Testis (tissue), 3 donors: ENCODE data around the gene WDR62. TPM values are rescaled to one million over a fixed set of nuclear protein-coding genes. Genes with fewer than 3 reads are reported as not detected.

Experiments
- DNase-seq: peaks from one replicate; pipeline ENCODE4 v3.0.0-alpha.2; 2019
- H3K27ac ChIP-seq, 2 donors: fragments of 200-600 bp; sonication (generic); one replicate each; pipeline ENCODE4 v1.5.1; 2019
- H3K27me3 ChIP-seq: fragments of 200-600 bp; sonication (generic); one replicate; pipeline ENCODE4 v1.5.1; 2019
- H3K36me3 ChIP-seq: fragments of 200-600 bp; sonication (generic); one replicate; pipeline ENCODE4 v1.5.1; 2017; ENCODE audit warnings: low read depth; ENCODE audit errors: missing control alignments
- H3K4me1 ChIP-seq: fragments of 200-600 bp; sonication (generic); one replicate; pipeline ENCODE4 v1.5.1; 2019
- H3K4me3 ChIP-seq, 2 donors: fragments of 200-600 bp; sonication (generic); one replicate each; pipeline ENCODE4 v1.5.1; 2017 to 2019
- H3K9me3 ChIP-seq: fragments of 200-600 bp; sonication (generic); one replicate; pipeline ENCODE4 v1.5.1; 2017
- CTCF ChIP-seq, 3 experiments: fragments of 450-650 bp in 2 of 3; fragments of 200-600 bp in 1 of 3; sonication (generic) in 1 of 3; IDR thresholded peaks; one replicate each; pipeline ENCODE4 v1.5.1; 2016 to 2019; ENCODE audit warnings: antibody characterized with exemption in 3 of 3, mild to moderate bottlenecking in 2 of 3, moderate library complexity in 1 of 3
- POLR2A ChIP-seq: fragments of 450-650 bp; IDR thresholded peaks from one replicate; pipeline ENCODE4 v1.6.1; 2017; ENCODE audit warnings: antibody characterized with exemption, mild to moderate bottlenecking, moderate library complexity
- WGBS, 2 donors: methylation state at CpG; one replicate each; pipeline ENCODE4 v1.1.5; 2018; 5-methylcytosine and 5-hydroxymethylcytosine counted together
- intact Hi-C: fragments of 100-400 bp; cut with DNase I; formaldehyde crosslinking; loops from one replicate; pipeline ENCODE4 v1.15.1; 2023; ENCODE audit warnings: low total_unique reads
- polyA plus RNA-seq: library from polyadenylated mRNA; stranded (reverse); fragments of 350-450 nt; fragmentation: Illumina TruSeq; extraction: RNeasy Lipid Tissue Mini Kit (QIAGEN cat#74804); gene quantifications from one replicate; pipeline ENCODE4 v1.2.3, GENCODE V29; 2014; ENCODE audit warnings: low read depth, low replicate concordance; ENCODE audit not compliant: insufficient read depth
- total RNA-seq, 2 donors: library from RNA; depleted of rRNA; stranded (reverse); fragments of >200 nt; gene quantifications; one replicate each; pipeline ENCODE4 v1.2.3, GENCODE V29; 2016

WDR62 gene
- total and polyA plus RNA-seq, 3 donors from 2014 or later = 72.3 to 178 (median 106) TPM

GRCh38 chr19:36027696-36028095, 27.0 kb upstream of the WDR62 start:
- H3K36me3 ChIP-seq = no peaks in the 10 kb centered on the region
- WGBS, 2 donors = 87 to 93% methylated on average over 6 of the region's 6 CpGs
- no peak for DNase-seq

GRCh38 chr19:36028313-36029041, 26.2 kb upstream of the WDR62 start:
- DNase-seq = no peak
- Histone ChIP-seq H3K9me3 (no peaks in the 10 kb centered on the region), H3K4me1 (peaks cover 4% of the 10 kb centered on the region), H3K36me3 (no peaks in the 10 kb centered on the region), H3K4me3 (no peak overlapping the region), H3K27me3 (no peaks in the 10 kb centered on the region), H3K27ac (no peak overlapping the region)
- TF ChIP-seq POLR2A (no peak), CTCF (IDR thresholded peaks at IDR 0.05) (no peak)
- intact Hi-C loops = no loop called here
- 66 to 71% methylated on average over 10 of the region's 10 CpGs for WGBS, 2 donors

More at GRCh38 chr19:36027696-36028095, 27.0 kb upstream of the WDR62 start:
- intact Hi-C loops = no loop called here
- Histone ChIP-seq H3K4me1 (peaks cover 4% of the 10 kb centered on the region), H3K4me3 (no peak overlapping the region), H3K27ac (no peak overlapping the region), H3K9me3 (no peaks in the 10 kb centered on the region), H3K27me3 (no peaks in the 10 kb centered on the region)
- TF ChIP-seq POLR2A (no peak), CTCF (IDR thresholded peaks at IDR 0.05) (no peak)

- Histone ChIP-seq H3K27ac (no peak overlapping the region), H3K4me3 (no peak overlapping the region), H3K27me3 (no peaks in the 10 kb centered on the region), H3K9me3 (no peaks in the 10 kb centered on the region), H3K36me3 (no peaks in the 10 kb centered on the region), H3K4me1 (peaks cover 4% of the 10 kb centered on the region)
- intact Hi-C loops = no loop called here
- DNase-seq = no peak
- WGBS, 2 donors = 79 to 80% methylated on average over 8 of the region's 8 CpGs
- no peak for TF ChIP-seq POLR2A
- no peak for TF ChIP-seq CTCF (IDR thresholded peaks at IDR 0.05)
These were observed 24.2 kb upstream of the WDR62 start for GRCh38 chr19:36030264-36031148.

- DNase-seq = no peak
- Histone ChIP-seq H3K27me3 (no peaks in the 10 kb centered on the region), H3K27ac (no peak overlapping the region), H3K4me1 (peaks cover 4% of the 10 kb centered on the region), H3K9me3 (no peaks in the 10 kb centered on the region), H3K4me3 (no peak overlapping the region), H3K36me3 (no peaks in the 10 kb centered on the region)
- intact Hi-C loops = no loop called here
- 66 to 81% methylated on average over 6 of the region's 6 CpGs for WGBS, 2 donors
- TF ChIP-seq POLR2A = no peak
- no peak for TF ChIP-seq CTCF (IDR thresholded peaks at IDR 0.05)
These were observed 23.4 kb upstream of the WDR62 start for GRCh38 chr19:36031308-36031707.
